Left lung (tissue), 10 donors: ENCODE measurements around the gene LENG9. TPM values are rescaled to one million over a fixed set of nuclear protein-coding genes. Genes with fewer than 3 reads are reported as not detected.
"Not testable (repeated sequence)": the region's sequence is repeated elsewhere in the genome, so short reads cannot be mapped to it uniquely, and the experiment has no call there.

Experiments used
- ATAC-seq: fragments of 200-7000 bp; cut with Tn5 transposase; one replicate; pipeline ENCODE4 v1.9.1; 2020; ENCODE audit warnings: moderate library complexity
- DNase-seq, 4 donors: peaks; one replicate each; pipeline ENCODE4 v3.0.0-alpha.2; 2013 to 2020
- H3K27ac ChIP-seq, 2 donors: fragments of 200-600 bp; sonication (generic) in 1 of 2; one replicate each; pipeline versions ENCODE4 v1.5.0 to v1.8.0; 2020 to 2021
- H3K27me3 ChIP-seq, 2 donors: fragments of 200-600 bp; sonication (generic) in 1 of 2; one replicate each; pipeline versions ENCODE4 v1.5.0 to v1.8.0; 2020 to 2021
- H3K36me3 ChIP-seq, 2 donors: fragments of 200-600 bp; sonication (generic) in 1 of 2; one replicate each; pipeline versions ENCODE4 v1.5.0 to v1.8.0; 2020 to 2021
- H3K4me1 ChIP-seq, 2 donors: fragments of 200-600 bp; one replicate each; pipeline ENCODE4 v1.8.0; 2021
- H3K4me3 ChIP-seq, 2 donors: fragments of 200-600 bp; sonication (generic) in 1 of 2; one replicate each; pipeline versions ENCODE4 v1.5.0 to v1.8.0; 2020 to 2021; ENCODE audit warnings: mild to moderate bottlenecking in 1 of 2
- H3K9me3 ChIP-seq, 2 donors: fragments of 200-600 bp; sonication (generic) in 1 of 2; one replicate each; pipeline versions ENCODE4 v1.5.0 to v1.8.0; 2020 to 2021
- intact Hi-C, 2 donors: fragments of 100-400 bp; cut with DNase I; formaldehyde crosslinking; loops; one replicate each; pipeline versions ENCODE4 v1.11.2 to v1.14.2; 2022
- polyA plus RNA-seq, 6 donors: library from polyadenylated mRNA; unstranded; fragments of 120-200 nt; gene quantifications; one replicate each; pipeline ENCODE4 v1.2.1, GENCODE V29; 2013; ENCODE audit not compliant: insufficient read length in 6 of 6
- total RNA-seq, 2 donors: library from RNA; stranded (reverse); fragmentation: NEBNext Ultra II Directional; extraction: Animal tissue kit (Norgen Biotek cat#: 25700); gene quantifications; one replicate each; pipeline ENCODE4 v1.2.1, GENCODE V29; 2021
- TF ChIP-seq, protein P1 (sequence below), 2 donors: fragments of 200-600 bp; sonication (generic) in 1 of 2; IDR thresholded peaks; one replicate each; pipeline versions ENCODE4 v1.5.0 to v1.8.0; 2021; ENCODE audit warnings: antibody characterized with exemption in 2 of 2
- donor health status: DM: no; HTN: yes; CAD: no.
- donor health status: DM: no; HTN: no; CAD: no.

Gene LENG9
- total and polyA plus RNA-seq, 8 donors, result 3.2 to 8.8 (median 4.9) TPM

GRCh38 chr19:54448774-54449700 lies 14.5 kb downstream of the LENG9 start, which contains the start of gene LENG8:
TSS of gene LENG8 (plus strand) at chr19:54449199. CDS start at chr19:54451345, 2,146 bp downstream.
- DNase-seq, result peak; percentile 97 to 99 (median 98)
- TF ChIP-seq, protein P1, sequence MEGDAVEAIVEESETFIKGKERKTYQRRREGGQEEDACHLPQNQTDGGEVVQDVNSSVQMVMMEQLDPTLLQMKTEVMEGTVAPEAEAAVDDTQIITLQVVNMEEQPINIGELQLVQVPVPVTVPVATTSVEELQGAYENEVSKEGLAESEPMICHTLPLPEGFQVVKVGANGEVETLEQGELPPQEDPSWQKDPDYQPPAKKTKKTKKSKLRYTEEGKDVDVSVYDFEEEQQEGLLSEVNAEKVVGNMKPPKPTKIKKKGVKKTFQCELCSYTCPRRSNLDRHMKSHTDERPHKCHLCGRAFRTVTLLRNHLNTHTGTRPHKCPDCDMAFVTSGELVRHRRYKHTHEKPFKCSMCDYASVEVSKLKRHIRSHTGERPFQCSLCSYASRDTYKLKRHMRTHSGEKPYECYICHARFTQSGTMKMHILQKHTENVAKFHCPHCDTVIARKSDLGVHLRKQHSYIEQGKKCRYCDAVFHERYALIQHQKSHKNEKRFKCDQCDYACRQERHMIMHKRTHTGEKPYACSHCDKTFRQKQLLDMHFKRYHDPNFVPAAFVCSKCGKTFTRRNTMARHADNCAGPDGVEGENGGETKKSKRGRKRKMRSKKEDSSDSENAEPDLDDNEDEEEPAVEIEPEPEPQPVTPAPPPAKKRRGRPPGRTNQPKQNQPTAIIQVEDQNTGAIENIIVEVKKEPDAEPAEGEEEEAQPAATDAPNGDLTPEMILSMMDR (IDR thresholded peaks at IDR 0.05), result no peak
- Histone ChIP-seq H3K36me3 (peaks cover 0 to 53% of the 10 kb centered on the region in 2 donors), H3K27me3 (no peaks in the 10 kb centered on the region), H3K9me3 (no peaks in the 10 kb centered on the region), H3K4me1 (peaks cover 30 to 48% of the 10 kb centered on the region in 2 donors), H3K4me3 (peak within 1 kb of the TSS; percentile 94 to 97), H3K27ac (peak within 1 kb of the TSS; percentile 96 to 99)
- intact Hi-C loops, result no loop called here
- ATAC-seq, result peak; percentile 96

DNA sequence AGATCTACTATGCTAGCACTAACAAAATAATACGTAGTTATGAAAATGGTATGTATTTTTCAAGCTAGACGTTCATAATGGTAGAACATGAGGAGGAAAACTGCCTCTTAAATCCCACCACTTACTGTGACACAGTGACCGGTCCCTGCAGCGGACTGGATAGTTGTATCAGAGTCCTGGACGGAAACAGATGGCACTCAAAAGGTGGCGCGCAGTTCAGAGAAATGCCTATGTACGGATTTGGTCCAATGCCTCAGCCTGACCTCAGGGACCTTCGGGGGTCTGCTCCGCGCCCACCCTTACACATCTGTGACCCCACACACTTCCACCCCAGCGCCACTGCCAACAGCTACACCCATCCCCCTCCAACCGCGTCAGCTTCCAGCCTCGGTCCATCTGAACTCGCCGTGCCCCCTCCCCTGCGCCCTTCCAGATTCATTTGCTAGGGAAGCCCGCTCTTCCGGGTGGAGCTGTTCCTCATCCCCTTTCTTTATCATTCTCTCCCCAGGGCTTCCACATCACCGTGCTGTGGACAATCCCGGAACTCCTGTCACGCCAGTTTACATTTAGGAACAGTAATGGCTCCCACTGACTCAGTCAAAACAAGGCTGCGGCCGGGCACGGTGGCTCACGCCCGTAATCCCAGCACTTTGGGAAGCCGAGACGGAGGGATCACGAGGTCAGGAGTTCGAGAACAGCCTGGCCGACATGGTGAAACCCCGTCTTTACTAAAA lies 15.4 kb downstream of the LENG9 start:
- DNase-seq, result peak; percentile 63 to 82 (median 66)
- Histone ChIP-seq H3K27me3 (no peaks in the 10 kb centered on the region), H3K4me1 (peaks cover 30 to 48% of the 10 kb centered on the region in 2 donors), H3K4me3 (peak overlapping the region; percentile 94 to 97), H3K9me3 (no peaks in the 10 kb centered on the region), H3K27ac (peak overlapping the region; percentile 96 to 99), H3K36me3 (peaks cover 0 to 49% of the 10 kb centered on the region in 2 donors)
- ATAC-seq, result peak; percentile 40
- TF ChIP-seq, protein P1 (IDR thresholded peaks at IDR 0.05), result no peak
- intact Hi-C loops, result no loop called here

- DNase-seq, intact Hi-C loops, ATAC-seq, H3K4me3 ChIP-seq, H3K27me3 ChIP-seq, H3K9me3 ChIP-seq, H3K27ac ChIP-seq: not testable (repeated sequence)
- Histone ChIP-seq H3K36me3 (peaks cover 0 to 37% of the 10 kb centered on the region in 2 donors), H3K4me1 (peaks cover 25 to 31% of the 10 kb centered on the region in 2 donors)
These were observed 17.2 kb downstream of the LENG9 start for GRCh38 chr19:54446349-54446748.

GRCh38 chr19:54444737-54445136 lies 18.8 kb downstream of the LENG9 start:
- no peaks in the 10 kb centered on the region for H3K9me3 ChIP-seq
- ATAC-seq (no peak), DNase-seq (no peak)
- no peak overlapping the region for H3K4me3 ChIP-seq
- peaks cover 0 to 36% of the 10 kb centered on the region in 2 donors for H3K36me3 ChIP-seq
- intact Hi-C loops, result no loop called here
- TF ChIP-seq, protein P1 (IDR thresholded peaks at IDR 0.05), result no peak
- H3K4me1 ChIP-seq, result peaks cover 10 to 15% of the 10 kb centered on the region in 2 donors
- no peak overlapping the region for H3K27ac ChIP-seq
- no peaks in the 10 kb centered on the region for H3K27me3 ChIP-seq

GRCh38 chr19:54440641-54441040 lies 22.9 kb downstream of the LENG9 start:
- H3K27me3 ChIP-seq, result no peaks in the 10 kb centered on the region
- peaks cover 0 to 33% of the 10 kb centered on the region in 2 donors for H3K36me3 ChIP-seq
- no peaks in the 10 kb centered on the region for H3K9me3 ChIP-seq
- no peaks in the 10 kb centered on the region for H3K4me1 ChIP-seq
- no peak for ATAC-seq
- TF ChIP-seq, protein P1 (IDR thresholded peaks at IDR 0.05), result no peak
- H3K4me3 ChIP-seq, result no peak overlapping the region
- intact Hi-C loops, result no loop called here
- no peak overlapping the region for H3K27ac ChIP-seq
- no peak for DNase-seq
